Activated CD4-positive, alpha-beta T cell treated with anti-CD3 and anti-CD28 coated beads, Interleukin-2, amount 50 U/mL, for 16 hours (primary cell): ENCODE measurements around the gene SLC26A4.

ENCODE experiments used
- DNase-seq: peaks from one replicate; pipeline ENCODE4 v3.0.0-alpha.2; 2020

SLC26A4 gene

DNA sequence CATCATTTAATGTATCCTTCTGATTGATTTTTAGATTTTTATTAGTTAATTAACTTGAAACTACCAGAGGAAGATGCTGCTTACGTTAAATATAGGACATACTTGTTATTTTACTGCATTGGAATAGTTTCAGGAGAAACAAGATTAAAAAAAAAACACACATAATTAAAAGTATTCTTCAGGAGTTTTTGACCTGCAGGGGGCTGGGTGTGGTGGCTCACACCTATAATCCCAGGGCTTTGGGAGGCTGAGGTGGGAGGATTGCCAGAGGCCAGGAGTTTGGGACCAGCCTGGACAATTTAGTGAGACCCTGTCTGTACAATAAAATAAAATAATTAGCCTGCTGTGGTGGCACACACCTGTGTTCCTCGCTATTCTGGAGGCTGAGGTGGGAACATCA is 94.0 kb downstream of the SLC26A4 start:
- no peak for DNase-seq

DNA sequence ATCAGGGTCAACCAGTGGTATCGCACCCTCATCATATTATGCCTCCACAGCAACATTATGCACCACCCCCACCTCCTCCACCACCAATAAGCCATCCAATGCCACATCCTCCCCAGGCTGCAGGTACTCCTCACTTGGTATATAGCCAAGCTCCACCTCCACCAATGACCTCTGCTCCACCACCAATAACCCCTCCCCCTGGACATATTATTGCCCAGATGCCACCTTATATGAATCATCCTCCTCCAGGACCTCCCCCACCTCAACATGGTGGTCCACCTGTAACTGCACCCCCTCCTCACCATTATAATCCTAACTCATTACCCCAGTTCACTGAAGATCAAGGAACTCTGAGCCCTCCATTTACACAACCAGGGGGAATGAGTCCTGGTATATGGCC is 98.0 kb downstream of the SLC26A4 start:
- DNase-seq = no peak

DNA sequence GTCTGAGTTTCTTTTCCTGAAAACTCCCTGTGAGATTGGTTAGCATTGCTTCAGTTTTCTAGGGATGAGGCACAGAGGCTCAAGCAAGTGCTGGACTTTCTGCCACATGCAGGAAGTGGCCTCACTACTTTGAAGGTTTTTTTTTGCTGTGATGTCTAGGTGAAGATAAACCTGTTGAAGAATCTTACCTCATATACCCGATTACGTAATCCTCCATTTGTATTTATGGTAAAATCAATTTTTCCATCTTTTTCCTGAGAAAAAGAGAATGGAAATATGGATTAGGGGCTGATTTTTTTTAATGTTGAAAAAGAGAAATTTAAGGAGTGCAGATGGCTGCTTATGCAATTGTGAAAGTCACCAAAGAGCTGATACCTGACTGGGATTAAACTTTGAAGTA is 106.8 kb downstream of the SLC26A4 start:
- DNase-seq = no peak
